Measurements from ENCODE around the gene PUS7.
"Not testable (repeated sequence)": the region's sequence is repeated elsewhere in the genome, so short reads cannot be mapped to it uniquely, and the experiment has no call there.

PUS7 gene

GRCh38 chr7:105450177-105450861, 71.8 kb downstream of the PUS7 start:
- DNase-seq (ENCODE audit: low read depth in 1 of 2, low spot score in 1 of 2) = no peak

GRCh38 chr7:105448181-105448580, 73.9 kb downstream of the PUS7 start:
- no peak for DNase-seq (ENCODE audit: low read depth in 1 of 2, low spot score in 1 of 2)

GRCh38 chr7:105444342-105444987, 77.6 kb downstream of the PUS7 start:
- no peak for DNase-seq (ENCODE audit: low read depth in 1 of 2, low spot score in 1 of 2)

GRCh38 chr7:105442214-105442613, 79.9 kb downstream of the PUS7 start:
- not testable (repeated sequence) for DNase-seq (ENCODE audit: low read depth in 1 of 2, low spot score in 1 of 2)

- no peak for DNase-seq (ENCODE audit: low read depth in 1 of 2, low spot score in 1 of 2)
These were observed 82.7 kb downstream of the PUS7 start for GRCh38 chr7:105439174-105439893.

GRCh38 chr7:105438847-105439173, 83.3 kb downstream of the PUS7 start:
- no peak for DNase-seq (ENCODE audit: low read depth in 1 of 2, low spot score in 1 of 2)

GRCh38 chr7:105438254-105438653, 83.8 kb downstream of the PUS7 start:
- no peak for DNase-seq (ENCODE audit: low read depth in 1 of 2, low spot score in 1 of 2)

GRCh38 chr7:105437356-105437755, 84.7 kb downstream of the PUS7 start:
- not testable (repeated sequence) for DNase-seq (ENCODE audit: low read depth in 1 of 2, low spot score in 1 of 2)

GRCh38 chr7:105429746-105430612, 92.1 kb downstream of the PUS7 start:
- peak in 1 of 2 donors; percentile 4 for DNase-seq (ENCODE audit: low read depth in 1 of 2, low spot score in 1 of 2)

- no peak for DNase-seq (ENCODE audit: low read depth in 1 of 2, low spot score in 1 of 2)
These were observed 95.4 kb downstream of the PUS7 start for GRCh38 chr7:105426606-105427146.

GRCh38 chr7:105423987-105424386, 98.1 kb downstream of the PUS7 start:
- DNase-seq (ENCODE audit: low read depth in 1 of 2, low spot score in 1 of 2) = no peak

- no peak for DNase-seq (ENCODE audit: low read depth in 1 of 2, low spot score in 1 of 2)
These were observed 108.1 kb downstream of the PUS7 start for GRCh38 chr7:105413887-105414437.

GRCh38 chr7:105410774-105411173, 111.3 kb downstream of the PUS7 start:
- not testable (repeated sequence) for DNase-seq (ENCODE audit: low read depth in 1 of 2, low spot score in 1 of 2)

GRCh38 chr7:105409775-105410174, 112.3 kb downstream of the PUS7 start:
- not testable (repeated sequence) for DNase-seq (ENCODE audit: low read depth in 1 of 2, low spot score in 1 of 2)

- no peak for DNase-seq (ENCODE audit: low read depth in 1 of 2, low spot score in 1 of 2)
These were observed 113.2 kb downstream of the PUS7 start for GRCh38 chr7:105408791-105409410.
